Fibroblast of lung (primary cell): ENCODE results near the gene SLK. TPM values are rescaled to one million over a fixed set of nuclear protein-coding genes. Genes with fewer than 3 reads are reported as not detected.

Experiments used
- DNase-seq, 2 donors: peaks; one replicate each; pipeline versions ENCODE4 v3.0.0 to v3.0.0-alpha.2; 2010; ENCODE audit warnings: low read depth in 2 of 2
- H2AFZ ChIP-seq: 2 replicates; pipeline ENCODE4 v1.5.1; 2012; ENCODE audit warnings: low read length, control low read depth, inconsistent platforms
- H3K27ac ChIP-seq: 2 replicates; pipeline ENCODE4 v1.5.1; 2011; ENCODE audit warnings: low read length, control low read depth; ENCODE audit not compliant: insufficient read depth
- H3K27me3 ChIP-seq: 2 replicates; pipeline ENCODE4 v1.5.1; 2011; ENCODE audit warnings: mild to moderate bottlenecking, low read length; ENCODE audit not compliant: control insufficient read depth, insufficient read depth
- H3K36me3 ChIP-seq: 2 replicates; pipeline ENCODE4 v1.5.1; 2011; ENCODE audit warnings: low read length; ENCODE audit not compliant: control insufficient read depth, insufficient read depth
- H3K4me1 ChIP-seq: 2 replicates; pipeline ENCODE4 v1.5.1; 2011; ENCODE audit warnings: low read length; ENCODE audit not compliant: control insufficient read depth, insufficient read depth; ENCODE audit errors: extremely low read depth
- H3K4me2 ChIP-seq: 2 replicates; pipeline ENCODE4 v1.5.1; 2011; ENCODE audit warnings: low read length, control low read depth; ENCODE audit not compliant: insufficient read depth; ENCODE audit errors: extremely low read depth
- H3K4me3 ChIP-seq, 4 experiments: fragments of 200-600 bp in 1 of 4; sonication (generic) in 1 of 4; replicated peaks in 1 of 4; 2 replicates each; pipeline ENCODE4 v1.5.1; 2011 to 2016; ENCODE audit warnings: low read length in 4 of 4, low read depth in 3 of 4, mild to moderate bottlenecking in 3 of 4, control low read depth in 2 of 4, inconsistent platforms in 1 of 4, mixed read lengths in 1 of 4; ENCODE audit not compliant: insufficient read depth in 1 of 4; ENCODE audit errors: control extremely low read depth in 1 of 4
- H3K79me2 ChIP-seq: 2 replicates; pipeline ENCODE4 v1.5.1; 2012; ENCODE audit warnings: mild to moderate bottlenecking, low read length, inconsistent platforms; ENCODE audit not compliant: control insufficient read depth, insufficient read depth
- H3K9ac ChIP-seq: 2 replicates; pipeline ENCODE4 v1.5.1; 2011; ENCODE audit warnings: mild to moderate bottlenecking, low read length, control low read depth; ENCODE audit not compliant: insufficient read depth
- H3K9me3 ChIP-seq: 2 replicates; pipeline ENCODE4 v1.5.1; 2012; ENCODE audit warnings: low read depth, low read length; ENCODE audit not compliant: control insufficient read depth, insufficient read depth
- H4K20me1 ChIP-seq: 2 replicates; pipeline ENCODE4 v1.5.1; 2011; ENCODE audit warnings: low read length; ENCODE audit not compliant: control insufficient read depth, insufficient read depth; ENCODE audit errors: extremely low read depth
- EZH2 ChIP-seq: IDR thresholded peaks from 2 replicates; pipeline ENCODE4 v1.5.1; 2012; ENCODE audit warnings: low read length, control low read depth, mild to moderate bottlenecking; ENCODE audit errors: missing control alignments
- polyA plus RNA-seq, 2 donors: library from polyadenylated mRNA; depleted of rRNA in 1 of 2; stranded (reverse) in 1 of 2; unstranded in 1 of 2; fragments of >200 nt; gene quantifications; 2 replicates each; pipeline ENCODE4 v1.2.1, GENCODE V29; 2011 to 2012; ENCODE audit warnings: missing spikeins in 1 of 2
- total RNA-seq: library from RNA; depleted of rRNA; stranded (reverse); fragments of >200 nt; gene quantifications from 2 replicates; pipeline ENCODE4 v1.2.1, GENCODE V29; 2014
- TF ChIP-seq, protein P1 (sequence below), 2 donors: IDR thresholded peaks in 1 of 2; conservative IDR thresholded peaks in 1 of 2; 1 replicate in 1 of 2; 2 replicates in 1 of 2; pipeline ENCODE4 v1.5.1; 2011 to 2012; ENCODE audit warnings: low read length in 2 of 2, control low read depth in 1 of 2, inconsistent platforms in 1 of 2, low read depth in 1 of 2, mild to moderate bottlenecking in 1 of 2

The SLK gene
- total and polyA plus RNA-seq, 2 donors (not counting 1 experiment from before 2014, with no cell fraction given), result 18.2 to 63.1 TPM

GRCh38 chr10:104077247-104077646 lies 110.3 kb downstream of the SLK start:
- DNase-seq, result no peak
- Histone ChIP-seq H3K79me2 (no peaks in the 10 kb centered on the region), H3K4me2 (no peak overlapping the region), H3K4me1 (no peaks in the 10 kb centered on the region), H3K36me3 (no peaks in the 10 kb centered on the region), H3K27me3 (peaks cover 18% of the 10 kb centered on the region), H3K4me3 (no peak overlapping the region), H3K27ac (no peak overlapping the region), H2AFZ (no peak overlapping the region), H3K9me3 (no peaks in the 10 kb centered on the region), H3K9ac (no peak overlapping the region), H4K20me1 (no peaks in the 10 kb centered on the region)
- TF ChIP-seq EZH2, result no peak
- TF ChIP-seq, protein P1, sequence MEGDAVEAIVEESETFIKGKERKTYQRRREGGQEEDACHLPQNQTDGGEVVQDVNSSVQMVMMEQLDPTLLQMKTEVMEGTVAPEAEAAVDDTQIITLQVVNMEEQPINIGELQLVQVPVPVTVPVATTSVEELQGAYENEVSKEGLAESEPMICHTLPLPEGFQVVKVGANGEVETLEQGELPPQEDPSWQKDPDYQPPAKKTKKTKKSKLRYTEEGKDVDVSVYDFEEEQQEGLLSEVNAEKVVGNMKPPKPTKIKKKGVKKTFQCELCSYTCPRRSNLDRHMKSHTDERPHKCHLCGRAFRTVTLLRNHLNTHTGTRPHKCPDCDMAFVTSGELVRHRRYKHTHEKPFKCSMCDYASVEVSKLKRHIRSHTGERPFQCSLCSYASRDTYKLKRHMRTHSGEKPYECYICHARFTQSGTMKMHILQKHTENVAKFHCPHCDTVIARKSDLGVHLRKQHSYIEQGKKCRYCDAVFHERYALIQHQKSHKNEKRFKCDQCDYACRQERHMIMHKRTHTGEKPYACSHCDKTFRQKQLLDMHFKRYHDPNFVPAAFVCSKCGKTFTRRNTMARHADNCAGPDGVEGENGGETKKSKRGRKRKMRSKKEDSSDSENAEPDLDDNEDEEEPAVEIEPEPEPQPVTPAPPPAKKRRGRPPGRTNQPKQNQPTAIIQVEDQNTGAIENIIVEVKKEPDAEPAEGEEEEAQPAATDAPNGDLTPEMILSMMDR (conservative IDR thresholded peaks at IDR 0.05 in 1 of 2, IDR thresholded peaks at IDR 0.05 in 1 of 2; ENCODE audit: low read depth in 1 of 2, low read length in 2 of 2), result no peak

- H3K36me3 ChIP-seq, result no peaks in the 10 kb centered on the region
- H3K4me2 ChIP-seq, result no peak overlapping the region
- no peaks in the 10 kb centered on the region for H3K79me2 ChIP-seq
- TF ChIP-seq, protein P1 (conservative IDR thresholded peaks at IDR 0.05 in 1 of 2, IDR thresholded peaks at IDR 0.05 in 1 of 2; ENCODE audit: low read depth in 1 of 2, low read length in 2 of 2), result no peak
- TF ChIP-seq EZH2, result no peak
- H3K9ac ChIP-seq, result no peak overlapping the region
- DNase-seq, result no peak
- no peak overlapping the region for H2AFZ ChIP-seq
- no peaks in the 10 kb centered on the region for H4K20me1 ChIP-seq
- H3K4me1 ChIP-seq, result no peaks in the 10 kb centered on the region
- no peak overlapping the region for H3K27ac ChIP-seq
- no peak overlapping the region for H3K4me3 ChIP-seq
- H3K9me3 ChIP-seq, result no peaks in the 10 kb centered on the region
- peaks cover 18% of the 10 kb centered on the region for H3K27me3 ChIP-seq
These were observed 110.8 kb downstream of the SLK start for GRCh38 chr10:104077663-104078151.

Other genes with a start within 250 kb of the SLK start
- 26.2 and 33.2 TPM in 2 replicates for gene SH3PXD2A, start 111.6 kb upstream of the SLK start, total RNA-seq
- gene SH3PXD2A, start 111.6 kb upstream of the SLK start, polyA plus RNA-seq, result 20.2 and 25.5 TPM in 2 replicates
- 27.0 and 36.5 TPM in 2 replicates for gene STN1, start 49.0 kb upstream of the SLK start, total RNA-seq
- 21.7 and 22.1 TPM in 2 replicates for gene STN1, start 49.0 kb upstream of the SLK start, polyA plus RNA-seq
- gene COL17A1, start 118.7 kb downstream of the SLK start, total RNA-seq, result under 0.01 TPM in 1 of 2 replicates, not detected in the other
- 0.12 and 0.18 TPM in 2 replicates for gene COL17A1, start 118.7 kb downstream of the SLK start, polyA plus RNA-seq
- 5.4 and 6.2 TPM in 2 replicates for gene SFR1, start 155.0 kb downstream of the SLK start, total RNA-seq
- gene SFR1, start 155.0 kb downstream of the SLK start, polyA plus RNA-seq, result 5.2 and 6.9 TPM in 2 replicates